Mucosa of gallbladder (tissue), 1 donor: ENCODE results near the gene PMEPA1. TPM values are rescaled to one million over a fixed set of nuclear protein-coding genes. Genes with fewer than 3 reads are reported as not detected.
A peak's percentile ranks its signal among the peaks of the same experiment; 100 is the strongest.

Source experiments
- DNase-seq: peaks from one replicate; pipeline ENCODE4 v3.0.0-alpha.2; 2020; ENCODE audit warnings: low spot score
- total RNA-seq: library from RNA; stranded (reverse); gene quantifications from one replicate; pipeline ENCODE4 v1.2.1, GENCODE V29; 2021
- donor health status: DM: no; HTN: no; CAD: no.

The PMEPA1 gene
- total RNA-seq, 1 donor from 2014 or later, result 83.8 TPM

DNA sequence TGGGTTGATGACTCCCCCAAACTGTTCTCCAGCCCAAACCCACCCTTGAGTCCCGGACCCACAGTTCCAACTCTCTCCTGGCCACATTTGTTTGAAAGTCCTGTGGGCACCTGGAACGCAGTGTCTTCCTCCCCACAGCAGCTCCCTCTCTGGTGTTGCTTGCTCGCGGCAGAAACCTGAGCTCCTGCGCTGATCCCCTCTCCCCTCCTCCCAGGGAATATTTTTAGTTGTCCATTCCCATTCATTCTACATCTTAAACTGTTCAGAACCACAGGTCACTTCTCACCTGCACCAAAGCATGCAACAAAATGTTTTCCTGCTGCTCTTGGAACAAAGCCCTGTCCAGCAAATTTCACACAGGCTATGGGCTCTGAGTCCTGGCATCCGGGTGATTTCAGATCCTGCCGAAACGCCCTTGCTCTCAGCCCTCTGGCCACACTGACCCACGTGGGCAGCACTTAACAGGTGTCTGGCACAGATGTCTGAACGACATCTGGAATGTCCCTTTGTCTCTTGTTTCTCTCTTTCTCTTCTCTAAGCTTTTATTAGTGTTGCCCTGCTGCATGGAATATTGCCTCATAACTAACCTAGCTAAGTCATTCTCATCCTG lies 27.0 kb upstream of the PMEPA1 start:
- DNase-seq, result no peak

DNA sequence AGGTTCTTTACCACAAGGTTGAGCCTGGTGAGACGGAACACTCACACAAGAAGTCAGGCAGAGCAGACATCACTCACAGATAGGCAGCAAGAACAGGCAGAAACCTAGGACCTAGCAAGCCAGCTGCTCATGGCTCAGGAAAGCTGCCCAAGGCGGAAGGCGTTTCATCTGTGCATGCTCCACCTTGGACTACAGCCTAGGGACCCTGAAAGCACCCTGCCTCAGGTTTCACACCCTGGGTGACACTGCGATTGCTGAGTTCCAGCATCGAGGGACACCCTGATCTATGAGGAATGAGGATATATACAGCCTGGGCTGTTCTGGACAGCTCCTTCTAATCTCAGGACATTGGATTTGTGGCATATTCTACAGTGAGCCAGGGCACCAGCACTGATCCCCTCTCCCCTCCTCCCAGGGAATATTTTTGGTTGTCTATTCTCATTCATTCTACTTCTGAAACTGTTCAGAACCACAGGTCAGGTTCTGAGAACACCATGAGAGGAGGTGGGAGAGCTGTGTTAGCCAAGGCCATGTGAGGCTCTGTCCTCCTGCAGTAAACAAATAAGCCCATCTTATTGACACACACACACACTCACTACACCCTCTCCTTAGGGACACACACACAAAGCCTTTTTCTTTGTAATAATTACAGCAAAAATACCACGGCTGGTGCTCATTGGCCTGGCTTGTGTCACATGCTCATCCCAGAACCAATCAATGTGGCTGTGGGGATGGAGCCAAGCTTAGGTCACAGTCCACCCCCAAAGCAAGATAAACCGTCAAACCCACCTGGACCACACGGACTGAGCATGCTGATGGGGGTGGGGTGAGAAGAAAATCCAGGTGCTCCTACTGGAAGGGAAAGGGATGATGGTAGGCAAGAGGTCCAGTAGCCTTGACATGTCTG lies 26.3 kb upstream of the PMEPA1 start:
- DNase-seq, result no peak

DNA sequence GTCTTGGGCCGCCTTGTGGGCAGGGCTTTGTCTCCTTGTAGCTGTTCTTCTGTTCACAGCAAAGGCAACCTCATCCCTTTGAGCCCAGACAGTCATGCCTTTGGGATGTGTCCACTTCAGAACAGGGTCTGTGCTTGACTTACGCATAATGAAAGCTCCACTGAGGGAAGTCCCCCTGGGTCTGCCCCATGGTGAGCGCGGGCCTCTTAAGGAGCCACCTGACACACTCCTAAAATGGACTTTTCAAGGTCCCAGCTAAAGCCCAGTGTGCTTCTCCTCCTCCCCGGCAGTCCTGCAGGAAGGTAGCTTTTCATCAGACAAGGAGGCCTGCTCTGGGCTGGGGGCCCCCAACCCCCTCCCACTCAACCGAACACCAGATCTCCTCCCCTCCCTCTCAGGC lies 24.9 kb upstream of the PMEPA1 start:
- no peak for DNase-seq

DNA sequence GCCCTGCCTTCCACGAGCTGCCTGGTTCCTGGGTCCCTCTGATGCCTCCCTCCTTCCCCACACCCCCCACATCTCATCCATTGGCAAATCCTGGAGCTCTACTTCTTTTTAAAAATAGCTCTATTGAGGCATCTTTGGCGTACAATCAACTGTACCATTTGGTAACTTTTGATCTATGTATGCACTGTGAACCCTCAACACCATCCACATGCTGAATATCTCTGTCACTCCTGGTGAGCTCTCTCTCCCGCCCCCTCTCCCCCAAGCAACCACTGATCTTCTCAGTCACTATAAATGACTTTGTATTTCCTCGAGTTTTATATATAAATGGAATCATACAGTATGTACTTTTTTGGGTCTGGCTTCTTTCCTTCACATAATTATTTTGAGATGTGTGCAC lies 22.4 kb upstream of the PMEPA1 start:
- no peak for DNase-seq

DNA sequence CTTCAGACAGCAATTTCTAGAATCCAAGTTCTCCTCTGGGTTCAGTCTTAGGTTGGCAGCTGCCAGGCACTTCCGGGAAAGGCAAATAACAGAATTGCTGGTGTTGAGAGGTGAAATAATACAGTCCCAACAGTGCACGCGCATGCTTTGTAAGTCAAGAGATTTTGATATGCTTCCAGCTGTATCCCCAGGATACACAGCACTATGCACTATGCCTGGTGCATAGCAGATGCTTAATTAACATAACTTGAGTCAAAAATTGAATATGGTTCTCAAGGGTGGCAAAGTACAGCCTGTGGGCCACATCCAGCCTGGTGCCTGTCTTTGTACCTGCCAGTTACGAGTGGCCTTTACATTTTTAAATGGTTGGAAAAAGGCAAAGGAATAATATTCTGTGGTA lies 18.9 kb upstream of the PMEPA1 start:
- no peak for DNase-seq

DNA sequence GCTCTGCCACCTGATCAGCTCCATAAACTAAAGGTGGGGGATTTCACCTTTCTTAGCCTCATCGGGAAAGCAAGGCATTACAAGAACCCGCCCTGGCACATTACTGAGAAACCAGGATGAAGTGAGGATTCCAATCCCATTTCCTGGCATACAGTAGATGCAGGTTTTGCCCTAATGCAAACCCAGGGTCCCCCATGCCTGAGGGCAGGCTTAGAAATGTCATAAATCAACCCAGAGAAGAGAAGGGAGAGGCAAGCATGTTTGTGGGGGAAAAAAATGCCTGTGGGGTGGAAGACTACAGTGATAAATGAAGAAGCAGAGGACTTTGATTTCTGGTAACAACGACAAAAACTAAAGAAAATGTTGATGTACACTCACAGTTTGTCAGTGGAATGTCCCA lies 18.0 kb upstream of the PMEPA1 start:
- DNase-seq, result no peak

DNA sequence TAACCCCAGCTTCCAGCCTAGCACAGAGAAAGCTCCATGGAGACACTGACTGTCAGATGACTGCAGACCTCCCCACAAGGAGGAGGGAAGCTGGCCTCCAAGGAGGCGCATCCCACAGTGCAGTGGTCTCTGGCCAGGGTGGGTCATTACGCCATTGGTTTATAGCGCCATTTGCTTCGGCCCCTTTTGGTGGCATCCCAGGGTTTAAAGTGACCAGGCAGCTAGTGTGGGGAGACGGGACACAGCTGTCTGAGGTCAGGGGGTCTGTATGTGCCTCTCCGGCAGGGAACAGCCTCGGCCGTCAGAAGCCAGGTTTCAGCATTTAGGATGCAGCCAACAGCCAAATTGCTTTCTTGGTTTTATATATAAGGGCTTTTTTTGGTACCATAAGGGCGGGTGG lies 15.8 kb upstream of the PMEPA1 start:
- DNase-seq, result no peak

DNA sequence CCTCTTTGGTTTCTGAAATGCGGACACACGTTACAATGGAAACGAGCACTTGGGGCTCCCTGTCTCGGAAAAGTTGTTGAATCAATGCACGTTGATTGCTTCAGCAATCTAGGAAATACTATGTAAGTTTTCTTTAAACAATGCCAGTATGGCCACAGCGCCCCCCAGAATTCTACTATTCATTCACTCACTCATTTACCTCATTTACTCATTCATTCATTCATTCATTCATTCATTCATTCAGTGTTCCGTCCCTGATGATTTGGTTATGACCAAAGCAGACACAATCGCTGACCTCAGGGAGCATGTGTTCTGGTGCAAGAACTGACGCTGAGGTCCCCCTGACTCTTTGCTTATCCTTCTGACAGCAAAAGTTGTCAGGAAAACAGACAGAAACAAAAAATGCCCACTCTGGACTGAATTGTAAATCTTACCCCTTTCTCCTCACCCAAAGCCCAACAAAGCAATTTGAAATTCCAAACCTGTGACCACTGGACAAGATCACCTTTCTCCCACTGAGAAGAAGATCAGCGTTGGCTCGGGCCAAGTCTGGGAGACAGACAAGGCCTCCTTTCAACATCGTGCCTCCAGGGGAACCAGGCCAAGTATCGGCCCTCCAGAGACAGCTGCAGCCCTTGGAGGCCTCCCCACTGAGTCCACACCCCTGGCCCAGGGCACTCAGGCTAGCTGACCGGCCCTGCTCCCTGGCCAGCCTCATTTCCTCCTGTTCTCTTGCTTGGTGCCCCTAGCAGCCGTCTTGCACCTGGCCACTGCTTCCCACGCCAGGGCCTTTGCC lies 15.0 kb upstream of the PMEPA1 start:
- DNase-seq, result no peak

DNA sequence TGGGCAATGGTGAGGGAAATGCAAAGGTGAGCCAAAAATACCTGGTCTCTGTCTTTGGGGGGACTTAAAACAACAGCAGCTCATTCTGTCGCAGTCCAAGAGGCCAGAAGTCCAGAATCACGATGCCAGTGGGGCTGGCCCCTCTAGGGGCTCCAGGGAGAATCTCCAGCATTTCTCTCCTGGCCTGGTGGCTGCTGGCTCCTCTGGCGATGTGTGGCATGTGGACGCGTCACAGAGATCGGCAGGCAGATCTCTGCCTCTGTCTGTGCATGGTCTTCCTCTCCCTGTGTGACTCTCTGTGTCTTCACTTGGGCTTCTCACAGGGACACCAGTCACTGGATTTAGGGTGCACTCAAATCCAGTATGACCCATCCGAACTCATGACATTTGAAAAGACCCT lies 14.0 kb upstream of the PMEPA1 start:
- no peak for DNase-seq

DNA sequence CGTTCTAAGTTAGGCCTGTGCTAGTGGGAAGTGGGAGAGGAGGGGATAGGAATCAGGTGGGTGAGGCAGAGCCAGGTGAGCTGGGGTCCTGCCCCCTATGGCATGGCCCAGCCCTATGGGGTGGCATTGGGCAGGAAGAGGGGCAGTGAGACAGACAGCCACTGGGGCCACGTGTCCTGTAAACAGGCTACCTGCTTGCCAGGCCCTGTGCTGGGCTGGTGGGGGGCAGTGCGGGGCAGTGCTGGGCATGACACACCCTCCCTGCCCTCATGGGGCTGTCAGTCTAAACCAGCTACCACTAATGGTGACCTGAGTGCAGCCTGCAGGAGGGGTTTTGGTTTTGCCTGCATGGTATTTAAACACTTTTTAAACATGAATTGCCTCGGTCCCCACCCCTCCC lies 10.1 kb upstream of the PMEPA1 start:
- DNase-seq, result no peak

DNA sequence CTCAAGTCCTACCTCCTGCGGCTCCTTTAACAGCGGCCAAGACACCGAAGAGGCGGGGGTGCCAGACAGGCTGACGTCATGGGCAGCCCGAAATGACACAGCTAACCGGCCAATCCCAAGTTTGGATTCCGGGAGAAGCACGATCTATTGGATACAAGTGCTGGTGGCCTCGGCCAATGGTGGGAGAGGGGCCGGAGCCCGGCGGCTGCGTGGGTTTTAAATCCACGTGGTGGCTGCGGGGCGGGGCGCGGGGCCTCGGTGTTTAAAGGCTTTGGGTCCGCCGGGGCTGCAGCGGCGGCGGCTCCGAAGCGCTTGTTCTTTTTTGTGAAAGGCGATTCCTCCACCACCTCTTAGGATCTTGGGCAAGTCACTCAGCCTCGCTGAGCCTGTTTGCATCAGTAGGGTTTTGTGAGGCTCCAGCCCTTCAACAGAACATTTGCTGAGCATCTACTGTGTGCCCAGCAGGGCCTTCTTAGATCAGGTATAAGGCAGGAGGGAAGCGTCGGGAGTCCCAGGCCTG lies 8.7 kb upstream of the PMEPA1 start:
- peak; percentile 98 for DNase-seq

DNA sequence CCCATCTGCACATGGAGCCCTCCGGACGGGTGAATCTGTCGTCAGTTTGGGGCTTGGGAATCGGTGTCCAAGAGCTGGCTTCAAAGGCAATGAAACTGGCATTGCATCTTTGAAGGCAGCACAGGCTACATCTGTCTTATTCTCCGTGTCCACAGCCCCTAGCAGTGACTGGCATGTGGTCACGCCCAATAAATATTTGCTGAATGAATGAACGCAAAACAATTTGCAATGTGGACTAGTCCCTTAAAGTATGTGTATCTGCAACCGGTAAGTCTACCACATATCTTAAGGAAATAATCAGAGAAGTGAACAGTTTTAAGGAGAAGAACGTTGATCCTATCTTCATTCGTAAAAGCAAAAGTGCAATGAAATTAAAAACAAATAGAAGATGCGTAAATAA lies 8.0 kb upstream of the PMEPA1 start:
- no peak for DNase-seq

DNA sequence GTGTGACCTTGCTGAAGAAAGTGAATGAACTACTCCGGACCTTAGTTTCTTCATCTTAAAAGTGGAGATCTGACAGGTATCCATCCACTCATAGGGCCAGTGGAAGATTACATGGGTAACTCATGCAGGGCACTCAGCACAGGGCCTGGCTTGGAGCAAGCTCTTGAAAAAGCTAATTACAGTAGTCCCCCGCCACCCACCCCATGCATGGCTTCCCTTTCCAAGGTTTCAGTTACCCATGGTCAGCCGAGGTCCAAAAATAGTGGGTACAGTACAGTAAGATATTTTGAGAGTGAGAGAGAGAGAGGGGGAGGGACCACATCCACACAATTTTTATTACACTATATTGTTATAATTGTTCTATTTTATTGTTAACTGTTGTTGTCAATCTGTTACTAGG lies 7.1 kb upstream of the PMEPA1 start:
- DNase-seq, result no peak

DNA sequence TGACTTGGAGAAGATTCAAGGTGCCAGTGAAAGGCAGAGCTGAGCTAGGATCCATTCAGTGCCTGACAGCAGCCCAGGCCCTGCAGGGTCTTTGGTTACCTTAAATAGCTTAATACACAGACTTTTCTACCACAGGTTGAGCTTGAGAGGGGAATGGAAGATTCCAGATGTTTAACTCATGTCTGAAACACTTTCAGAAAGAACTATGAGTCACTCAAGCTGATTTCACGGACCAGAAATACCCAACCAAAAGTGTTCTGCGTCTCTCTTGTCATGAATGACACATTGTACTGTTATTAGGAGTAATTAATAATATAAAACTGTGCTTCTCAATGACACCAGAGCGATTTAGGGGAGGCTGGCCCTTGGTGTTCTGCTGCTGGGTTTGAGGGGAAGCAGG lies 6.4 kb upstream of the PMEPA1 start:
- DNase-seq, result no peak

DNA sequence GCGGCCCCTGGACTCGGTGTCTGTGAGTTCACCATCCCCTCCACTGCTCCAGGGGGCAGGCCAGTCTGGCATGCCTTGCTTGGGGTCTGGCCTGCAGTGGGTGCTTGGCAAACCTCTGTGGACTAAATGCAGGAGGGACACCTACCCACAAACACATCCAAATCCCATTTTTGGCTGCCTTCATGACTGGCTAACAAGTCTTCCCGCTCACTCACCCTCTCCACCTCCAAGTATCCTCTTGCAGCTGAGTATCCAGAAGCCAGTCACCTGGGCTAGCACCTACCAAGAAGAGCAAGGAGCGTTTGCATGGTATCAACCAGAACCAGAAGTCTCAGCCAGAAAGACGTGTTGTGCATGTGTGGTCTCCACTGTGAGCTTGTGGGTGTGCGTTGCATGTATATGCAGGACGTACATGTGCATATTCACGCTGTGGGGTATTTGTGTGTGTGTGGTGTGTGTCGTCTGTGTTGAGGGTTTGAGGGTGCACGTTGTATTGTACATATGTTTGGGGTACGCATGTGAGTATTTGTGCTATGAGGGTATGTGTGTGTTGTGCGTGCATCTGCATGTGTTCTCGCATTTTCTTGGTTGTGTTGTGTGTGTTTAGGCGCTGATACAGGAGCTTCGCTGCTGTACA lies 5.6 kb upstream of the PMEPA1 start:
- no peak for DNase-seq

DNA sequence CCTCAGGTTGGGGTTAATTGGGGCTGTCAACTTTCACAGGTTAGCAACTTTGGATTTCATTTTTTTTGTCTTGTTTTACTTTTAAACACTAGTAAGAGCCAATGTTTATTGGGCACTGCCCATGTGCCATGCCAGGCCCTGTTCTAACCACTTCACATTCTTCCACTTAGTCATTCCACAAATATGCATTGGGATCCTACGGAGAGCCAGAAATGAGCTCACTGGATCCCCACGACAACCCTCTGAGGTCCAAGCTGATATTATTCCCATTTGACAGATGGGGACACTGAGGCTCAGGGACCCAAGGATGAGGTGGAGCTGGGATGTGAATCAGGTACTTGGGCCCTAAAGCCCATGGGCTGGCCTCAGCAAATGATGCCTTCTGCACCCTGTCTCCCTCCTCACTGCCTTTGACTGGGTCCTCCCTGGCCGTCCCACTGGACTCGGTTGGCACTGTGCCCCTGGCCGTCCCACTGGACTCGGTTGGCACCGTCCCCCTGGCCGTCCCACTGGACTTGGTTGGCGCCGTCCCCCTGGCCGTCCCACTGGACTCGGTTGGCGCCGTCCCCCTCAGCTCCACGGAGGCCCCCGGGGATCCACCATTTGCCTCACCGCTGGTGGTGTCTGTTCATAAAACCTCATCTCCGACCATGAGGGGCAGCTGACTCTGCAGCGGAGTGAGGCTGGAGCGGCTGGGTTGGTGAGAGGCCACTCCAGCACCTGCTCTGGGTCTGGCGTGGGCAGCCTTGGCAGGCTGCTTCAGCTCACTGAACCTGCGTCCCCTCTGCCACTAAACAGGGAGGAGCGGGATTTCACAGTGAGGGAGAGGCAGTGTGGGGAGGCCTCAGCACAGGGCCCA lies 4.8 kb upstream of the PMEPA1 start:
- DNase-seq, result no peak

DNA sequence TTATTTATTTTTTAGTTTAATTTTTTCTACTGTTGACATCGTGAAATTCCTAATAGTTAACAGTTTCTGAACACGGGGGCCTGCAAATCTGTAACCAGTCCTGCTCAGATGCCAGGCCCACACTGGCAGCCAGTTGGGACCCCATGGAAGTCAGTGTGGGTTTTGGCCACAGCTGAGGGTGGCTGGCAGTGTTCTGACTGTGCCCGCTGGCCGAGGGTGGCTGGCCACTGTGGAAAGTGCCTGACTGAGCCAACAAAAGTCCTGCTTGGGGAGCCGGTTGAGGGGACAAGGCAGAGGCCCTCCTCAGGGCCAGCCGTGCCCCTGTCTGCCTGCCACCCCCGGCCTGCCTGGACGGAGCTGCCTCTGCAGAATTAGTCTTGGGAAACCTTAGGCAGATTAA lies 4.1 kb upstream of the PMEPA1 start:
- no peak for DNase-seq

DNA sequence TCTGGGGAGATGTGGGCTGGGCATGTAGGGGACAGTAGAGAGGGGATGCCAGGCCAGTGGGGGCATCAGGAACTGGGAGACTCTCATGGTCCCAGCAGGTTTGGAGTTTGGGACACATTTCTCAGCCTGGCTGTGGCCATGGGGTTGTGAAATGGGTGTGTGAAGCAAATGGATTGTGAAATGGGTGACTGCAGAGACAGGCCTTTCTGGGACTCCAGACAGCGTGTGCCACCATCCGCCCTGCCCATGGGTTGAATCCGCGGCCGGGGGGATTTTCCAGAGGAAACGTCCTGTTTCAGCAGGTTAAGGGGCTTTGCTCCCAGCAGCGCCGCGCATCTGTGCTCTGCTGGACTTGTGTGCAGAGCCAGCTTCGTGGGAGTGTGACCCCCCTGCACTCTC lies 3.7 kb upstream of the PMEPA1 start:
- no peak for DNase-seq

DNA sequence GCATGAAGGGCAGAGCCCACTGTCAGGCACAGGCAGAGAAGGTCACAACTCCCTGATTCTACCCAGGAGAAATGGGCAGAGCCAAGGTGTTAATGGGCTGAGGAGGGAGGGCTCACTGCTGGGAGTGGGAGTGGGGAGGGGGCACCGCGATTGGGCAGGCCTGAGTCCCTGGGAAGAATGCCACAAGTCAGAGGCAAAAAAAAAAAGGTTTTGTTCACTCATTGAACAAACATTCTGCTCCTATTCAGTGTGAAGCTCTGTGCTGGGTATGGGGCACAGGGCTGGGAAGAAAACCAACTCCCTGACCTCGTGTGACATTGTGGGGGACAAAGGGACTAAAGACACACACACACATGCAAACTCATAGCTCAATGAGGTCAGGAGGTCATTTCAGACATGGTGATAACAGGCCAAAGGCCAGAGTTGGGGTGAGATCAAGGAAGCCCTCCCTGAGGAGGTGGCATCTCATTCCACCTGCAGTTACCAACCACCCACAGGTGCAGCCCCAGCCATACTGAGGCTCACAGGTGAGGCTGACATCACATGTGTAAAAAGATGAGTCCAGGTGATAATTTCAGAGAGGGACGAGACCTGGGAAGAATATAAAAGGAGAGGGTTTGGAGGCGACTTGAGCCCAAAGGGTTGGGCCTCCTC lies 3.2 kb upstream of the PMEPA1 start:
- no peak for DNase-seq

DNA sequence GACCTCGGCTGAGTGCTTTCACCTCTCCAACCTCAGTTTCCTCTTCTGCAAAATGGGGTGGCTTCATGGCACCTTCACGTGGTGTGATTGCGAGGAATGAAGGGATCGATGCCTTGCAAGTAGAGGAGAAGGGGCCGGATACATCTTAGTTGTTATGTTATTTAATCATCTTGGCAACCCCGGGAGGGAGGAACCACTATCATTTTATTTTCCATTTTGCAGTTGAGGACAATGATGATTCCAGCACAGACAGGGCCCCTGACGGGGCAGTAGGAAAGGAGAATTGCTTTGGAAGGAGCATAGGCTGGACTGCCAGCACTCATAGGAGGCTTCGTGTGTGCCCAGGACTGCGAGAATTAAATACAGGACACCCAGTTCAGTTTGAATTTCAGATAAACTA lies 2.5 kb upstream of the PMEPA1 start:
- no peak for DNase-seq

DNA sequence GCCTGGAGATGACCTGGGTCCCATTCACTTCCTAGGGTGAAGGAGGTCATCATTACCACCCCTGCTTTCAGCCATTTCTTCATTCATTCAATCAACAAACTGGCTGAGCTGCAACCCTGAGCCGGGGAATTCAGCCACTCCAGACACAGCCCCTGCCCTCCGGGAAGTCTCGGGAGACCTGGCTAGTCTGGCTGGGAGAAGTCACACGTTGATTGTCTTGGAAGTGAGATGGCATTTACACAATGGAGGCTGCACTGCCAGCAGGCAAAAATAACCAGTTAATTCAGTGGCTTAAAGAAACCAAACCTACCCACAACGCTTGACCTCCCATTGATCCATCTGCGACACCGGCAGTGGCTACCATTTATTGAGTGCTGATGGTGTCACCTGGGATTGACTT lies 2.0 kb upstream of the PMEPA1 start:
- DNase-seq, result no peak
